GM12878 (cell line): ENCODE results near the gene GNA14. TPM values are rescaled to one million over a fixed set of nuclear protein-coding genes. Genes with fewer than 3 reads are reported as not detected.

Experiments
- ATAC-seq: fragments of 200-7000 bp; cut with Tn5 transposase; 3 replicates; pipeline ENCODE4 v1.9.1; 2020; ENCODE audit warnings: mild to moderate bottlenecking, moderate library complexity
- BruUV-seq: library from RNA; stranded (reverse); fragments of 400-500 nt; replicated peaks from 2 replicates; lab custom pipeline; 2021; lab: Mats Ljungman, UMichigan
- CTCF ChIA-PET: fragments of 300-600 bp; sonication (Branson Sonifier 250); formaldehyde crosslinking; extraction: SDS; loops from one replicate; lab custom pipeline; 2021; ENCODE audit warnings: inconsistent platforms; lab: Yijun Ruan, JAX
- POLR2A ChIA-PET: fragments of 350-600 bp; formaldehyde crosslinking; extraction: SDS; loops from one replicate; lab custom pipeline; 2021; ENCODE audit warnings: inconsistent platforms; lab: Charles Lee
- RAD21 ChIA-PET: fragments of 300-600 bp; sonication (Branson Sonifier 250); formaldehyde crosslinking; loops from one replicate; lab custom pipeline; 2023; ENCODE audit warnings: antibody characterized with exemption; ENCODE audit not compliant: unreplicated experiment; lab: Charles Lee
- SMC1A ChIA-PET: fragments of 300-600 bp; sonication (Branson Sonifier 250); formaldehyde crosslinking; loops from one replicate; lab custom pipeline; 2023; ENCODE audit not compliant: unreplicated experiment, uncharacterized antibody; lab: Charles Lee
- DNase-seq: peaks from one replicate; pipeline ENCODE4 v3.0.0-alpha.2; 2011; ENCODE audit warnings: low read depth, low spot score
- FAIRE-seq: peaks from 3 replicates; lab custom pipeline; 2011; peaks lifted over from hg19 to GRCh38; lab: Jason Lieb, UNC
- H2AFZ ChIP-seq: 2 replicates; pipeline ENCODE4 v1.6.0; 2011; ENCODE audit warnings: low read depth, low read length, control low read depth; ENCODE audit not compliant: control insufficient read depth
- H3K27ac ChIP-seq: 2 replicates; pipeline ENCODE4 v1.5.1; 2011; ENCODE audit warnings: control low read depth; ENCODE audit not compliant: control insufficient read depth, insufficient read depth
- H3K27me3 ChIP-seq, 2 experiments: replicated peaks in 1 of 2; 2 replicates each; pipeline versions ENCODE4 v1.6.0 to v1.6.1; 2011; ENCODE audit warnings: low read length in 1 of 2; ENCODE audit not compliant: control insufficient read depth in 2 of 2, insufficient read depth in 2 of 2
- H3K36me3 ChIP-seq, 2 experiments: 2 replicates each; pipeline ENCODE4 v1.5.1; 2011; ENCODE audit warnings: low read length in 1 of 2; ENCODE audit not compliant: control insufficient read depth in 2 of 2, insufficient read depth in 2 of 2
- H3K4me1 ChIP-seq: 2 replicates; pipeline ENCODE4 v1.6.1; 2011; ENCODE audit warnings: mild to moderate bottlenecking, low read length, moderate library complexity, mixed read lengths; ENCODE audit not compliant: control insufficient read depth, insufficient read depth
- H3K4me2 ChIP-seq: 2 replicates; pipeline ENCODE4 v1.6.0; 2011; ENCODE audit warnings: control low read depth; ENCODE audit not compliant: control insufficient read depth, insufficient read depth
- H3K4me3 ChIP-seq: fragments of 200-600 bp; sonication (generic); 2 replicates; pipeline ENCODE4 v1.5.1; 2016
- H3K79me2 ChIP-seq: 2 replicates; pipeline ENCODE4 v1.6.0; 2011; ENCODE audit warnings: low read length; ENCODE audit not compliant: control insufficient read depth, insufficient read depth
- H3K9ac ChIP-seq: 2 replicates; pipeline ENCODE4 v1.8.0; 2011; ENCODE audit warnings: low read length, control low read depth, mixed read lengths; ENCODE audit not compliant: control insufficient read depth, insufficient read depth
- H3K9me3 ChIP-seq: replicated peaks from 3 replicates; pipeline ENCODE4 v1.5.1; 2011; ENCODE audit warnings: mild to moderate bottlenecking, low read length; ENCODE audit not compliant: control insufficient read depth, insufficient read depth
- H4K20me1 ChIP-seq: 2 replicates; pipeline ENCODE4 v1.6.0; 2011; ENCODE audit not compliant: control insufficient read depth, insufficient read depth
- BMI1 ChIP-seq: fragments of 450-650 bp; IDR thresholded peaks from 2 replicates; pipeline ENCODE4 v1.6.1; 2016; ENCODE audit warnings: mild to moderate bottlenecking, moderate library complexity, borderline replicate concordance
- BRCA1 ChIP-seq: IDR thresholded peaks from 2 replicates; pipeline ENCODE4 v1.6.1; 2011; ENCODE audit warnings: low read depth, low read length, improper control_type of control experiment
- EZH2 ChIP-seq: IDR thresholded peaks from 2 replicates; pipeline ENCODE4 v1.6.1; 2012; ENCODE audit warnings: low read depth, mild to moderate bottlenecking, control low read depth, inconsistent platforms, low read length, borderline replicate concordance; ENCODE audit not compliant: control insufficient read depth
- MTA2 ChIP-seq: fragments of 450-650 bp; IDR thresholded peaks from 2 replicates; pipeline ENCODE4 v1.6.1; 2016; ENCODE audit warnings: low read depth, mild to moderate bottlenecking, moderate library complexity
- NR2C1 ChIP-seq: fragments of 450-650 bp; IDR thresholded peaks from 2 replicates; pipeline ENCODE4 v1.6.1; 2017; ENCODE audit warnings: antibody characterized with exemption, mild to moderate bottlenecking, moderate library complexity
- POLR2AphosphoS2 ChIP-seq: IDR thresholded peaks from 2 replicates; pipeline ENCODE4 v1.6.1; 2011; ENCODE audit warnings: low read depth, mild to moderate bottlenecking, low read length, improper control_type of control experiment, moderate library complexity
- SMARCA5 ChIP-seq: fragments of 450-650 bp; IDR thresholded peaks from 2 replicates; pipeline ENCODE4 v1.6.1; 2017; ENCODE audit warnings: mild to moderate bottlenecking
- ZNF592 ChIP-seq: fragments of 450-650 bp; IDR thresholded peaks from 2 replicates; pipeline ENCODE4 v1.6.1; 2017; ENCODE audit warnings: mild to moderate bottlenecking, moderate library complexity
- WGBS: methylation state at CpG from one replicate; pipeline ENCODE4 v1.1.6; 2016; ENCODE audit warnings: low lambda C conversion rate; ENCODE audit not compliant: insufficient replicate concordance, insufficient coverage; ENCODE audit errors: missing lambda C conversion rate; 5-methylcytosine and 5-hydroxymethylcytosine counted together
- in situ Hi-C: fragments of 300-500 bp; cut with MboI; formaldehyde crosslinking; loops from 9 replicates; pipeline ENCODE4 v1.14.3; 2018; ENCODE audit warnings: mixed read lengths
- intact Hi-C: fragments of 100-400 bp; cut with micrococcal nuclease; formaldehyde crosslinking; loops from one replicate; pipeline ENCODE4 v1.14.2; 2022; ENCODE audit not compliant: unreplicated experiment
- polyA plus RNA-seq, 11 experiments: library from polyadenylated mRNA; depleted of rRNA in 4 of 11; unstranded in 6 of 11; stranded (reverse) in 5 of 11; fragments of >200 nt; fragmentation: Nextera tagmentation in 4 of 11; fragmentation: Illumina TruSeq in 1 of 11; extraction: Ambion mirVana in 4 of 11; extraction: Trizol in 1 of 11; gene quantifications; 1 replicate in 1 of 11; 2 replicates in 10 of 11; pipeline versions ENCODE4 v1.2.1 to v1.2.3, GENCODE V29; 2011 to 2016; ENCODE audit warnings: inconsistent platforms in 2 of 11, missing spikeins in 2 of 11, low read depth in 1 of 11
- total RNA-seq, 4 experiments: library from RNA; depleted of rRNA in 3 of 4; stranded (reverse); fragments of >200 nt in 3 of 4; fragmentation: Illumina TruSeq in 1 of 4; extraction: Trizol in 1 of 4; gene quantifications; 2 replicates each; pipeline versions ENCODE4 v1.2.1 to v1.2.3, GENCODE V29; 2013 to 2021
- TF ChIP-seq, protein P1 (sequence below): IDR thresholded peaks from 2 replicates; pipeline ENCODE4 v1.6.1; 2012; ENCODE audit warnings: low read depth, low read length, improper control_type of control experiment

GNA14 gene
- total and polyA plus RNA-seq, 10 of the 15 experiments (the other 5 are each of a cell fraction or from before 2014, with no cell fraction given) = 0.17 TPM; not detected in 9

DNA sequence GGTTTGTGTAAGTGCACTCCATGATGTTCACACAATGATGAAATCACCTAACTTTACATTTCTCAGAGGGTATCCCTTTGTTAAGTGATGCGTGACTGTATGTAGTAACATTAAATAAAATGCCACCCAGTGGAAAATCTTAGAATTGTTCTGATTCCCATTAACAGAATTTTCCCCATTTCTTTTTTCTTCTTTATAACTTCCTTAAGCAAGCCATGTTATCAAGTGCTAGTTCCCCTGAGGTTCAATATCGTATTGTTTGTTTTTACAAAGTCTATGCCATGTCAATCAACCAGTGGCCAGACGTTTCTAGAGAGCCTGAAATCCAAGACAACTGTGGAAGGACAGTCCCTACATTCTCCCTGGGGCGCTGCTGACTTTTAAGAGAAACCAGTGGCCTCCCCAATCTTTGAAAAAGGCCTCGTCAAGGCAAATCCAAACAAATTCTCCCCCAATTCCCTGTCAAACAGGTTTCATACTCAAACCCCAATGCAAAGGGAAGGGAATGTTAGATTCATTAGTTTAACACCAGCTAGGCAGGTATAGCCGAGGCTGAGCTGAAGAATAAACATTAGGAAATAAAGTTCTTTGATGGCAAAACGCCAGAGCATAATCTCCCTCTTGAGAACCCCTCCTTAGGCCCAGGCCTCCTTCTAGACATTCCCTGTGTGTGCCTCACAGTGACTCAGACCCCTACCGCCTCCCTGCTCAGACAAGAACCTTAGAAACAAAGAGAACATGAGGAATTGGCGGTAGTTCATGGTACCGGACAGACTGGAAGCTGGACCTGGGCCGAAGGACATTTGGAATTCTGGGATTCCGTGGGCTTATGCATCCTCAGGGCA is 198.7 kb downstream of the GNA14 start:
- no peak for ATAC-seq
- H3K36me3 ChIP-seq = no peaks in the 10 kb centered on the region
- FAIRE-seq = no peak
- no peaks in the 10 kb centered on the region for H3K4me1 ChIP-seq
- H4K20me1 ChIP-seq = no peaks in the 10 kb centered on the region
- in situ Hi-C loops = no loop called here
- H3K4me2 ChIP-seq = no peak overlapping the region
- H3K79me2 ChIP-seq = no peaks in the 10 kb centered on the region
- ChIA-PET POLR2A (no interaction called here), SMC1A (no interaction called here), RAD21 (no interaction called here), CTCF (interaction anchor here (0.6 kb wide), 1 partner anchor 299 kb away, joined by 3 read pairs; no protein-coding TSS in a partner anchor)
- H3K27me3 ChIP-seq = no peaks in the 10 kb centered on the region; a peak in 2 of 4 replicates
- no TSS peak for BruUV-seq
- no peak for DNase-seq
- H2AFZ ChIP-seq = no peak overlapping the region
- no peak overlapping the region for H3K9ac ChIP-seq
- intact Hi-C loops = loop anchor here (10.0 kb wide), 2 partner anchors 135 to 585 kb away; partner anchors contain the start of gene GNAQ
- no peak overlapping the region for H3K27ac ChIP-seq
- H3K4me3 ChIP-seq = no peak overlapping the region
- 16% methylated on average over 12 of the region's 12 CpGs for WGBS
- H3K9me3 ChIP-seq = no peaks in the 10 kb centered on the region
- TF ChIP-seq, protein P1, sequence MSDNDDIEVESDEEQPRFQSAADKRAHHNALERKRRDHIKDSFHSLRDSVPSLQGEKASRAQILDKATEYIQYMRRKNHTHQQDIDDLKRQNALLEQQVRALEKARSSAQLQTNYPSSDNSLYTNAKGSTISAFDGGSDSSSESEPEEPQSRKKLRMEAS = no peak
- TF ChIP-seq MTA2 = no peak
- no peak for TF ChIP-seq BMI1
- no peak for TF ChIP-seq BRCA1
- TF ChIP-seq NR2C1 = no peak
- no peak for TF ChIP-seq ZNF592
- TF ChIP-seq POLR2AphosphoS2 = no peak
- no peak for TF ChIP-seq SMARCA5
- no peak for TF ChIP-seq EZH2
- TF ChIP-seq, all 136 proteins: peak for 0
